HL-60 (cell line): Measurements from ENCODE around the gene MANF.

Source experiments
- DNase-seq, 2 experiments: peaks; one replicate each; pipeline ENCODE4 v3.0.0-alpha.2; 2010 to 2020; ENCODE audit warnings: low read depth in 1 of 2, low spot score in 1 of 2
- H3K27ac ChIP-seq: fragments of 250-450 bp; sonication (Bioruptor Pico); replicated peaks from 2 replicates; pipeline ENCODE4 v1.5.1; 2020; ENCODE audit warnings: mild to moderate bottlenecking, moderate library complexity
- H3K27me3 ChIP-seq: fragments of 250-450 bp; sonication (Bioruptor Pico); 2 replicates; pipeline ENCODE4 v1.5.1; 2021; ENCODE audit warnings: mild to moderate bottlenecking, moderate library complexity; ENCODE audit not compliant: insufficient read depth, poor library complexity, severe bottlenecking
- H3K4me3 ChIP-seq: replicated peaks from 2 replicates; pipeline ENCODE4 v1.5.1; 2011; ENCODE audit warnings: mild to moderate bottlenecking, control low read depth, low read length; ENCODE audit not compliant: insufficient read depth
- GABPA ChIP-seq: IDR thresholded peaks from 2 replicates; pipeline ENCODE4 v1.6.1; 2012; ENCODE audit warnings: low read depth
- POLR2AphosphoS5 ChIP-seq: IDR thresholded peaks from 2 replicates; pipeline ENCODE4 v1.6.1; 2012; ENCODE audit warnings: low read depth
- SPI1 ChIP-seq: IDR thresholded peaks from 2 replicates; pipeline ENCODE4 v1.6.1; 2012; ENCODE audit warnings: low read depth, mild to moderate bottlenecking, borderline replicate concordance
- TF ChIP-seq, protein P1 (sequence below): IDR thresholded peaks from 2 replicates; pipeline ENCODE4 v1.6.1; 2012; ENCODE audit warnings: low read depth; ENCODE audit not compliant: insufficient replicate concordance
- TF ChIP-seq, protein P2 (sequence below): IDR thresholded peaks from one replicate; pipeline ENCODE4 v1.5.1; 2011; ENCODE audit warnings: low read length, control low read depth, inconsistent platforms; ENCODE audit not compliant: insufficient read depth

MANF gene

DNA sequence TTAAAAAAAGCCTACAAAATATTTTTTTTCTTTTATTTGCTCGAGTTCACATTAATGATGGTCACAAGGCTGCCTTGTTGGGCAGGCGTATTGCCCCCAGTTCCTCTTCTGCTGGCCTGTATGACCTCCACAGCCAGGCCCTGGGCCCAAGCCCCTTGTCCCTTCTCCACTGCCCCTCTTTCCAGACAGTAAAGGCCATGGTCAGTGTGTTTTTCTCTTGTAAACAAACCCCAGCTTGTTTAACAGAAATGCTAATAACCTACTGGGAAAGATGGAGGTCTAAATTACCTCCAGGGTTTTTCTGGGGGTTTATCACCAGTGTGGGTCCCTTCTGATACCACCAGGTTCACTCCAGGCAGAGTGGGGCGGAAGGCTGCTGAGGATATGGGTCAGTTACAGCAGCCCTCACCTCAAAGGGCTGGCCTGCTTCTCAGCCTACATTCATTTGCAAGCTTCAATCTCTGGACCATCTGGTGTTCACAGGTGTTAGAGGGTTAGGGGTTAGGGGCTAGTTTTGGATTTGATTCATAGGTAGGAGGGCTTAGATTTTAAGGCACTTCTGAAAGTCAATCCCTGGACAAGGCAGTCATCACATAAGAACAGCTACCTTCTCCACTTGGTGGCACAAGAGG, 2.0 kb upstream of the MANF start:
- TF ChIP-seq, protein P1, sequence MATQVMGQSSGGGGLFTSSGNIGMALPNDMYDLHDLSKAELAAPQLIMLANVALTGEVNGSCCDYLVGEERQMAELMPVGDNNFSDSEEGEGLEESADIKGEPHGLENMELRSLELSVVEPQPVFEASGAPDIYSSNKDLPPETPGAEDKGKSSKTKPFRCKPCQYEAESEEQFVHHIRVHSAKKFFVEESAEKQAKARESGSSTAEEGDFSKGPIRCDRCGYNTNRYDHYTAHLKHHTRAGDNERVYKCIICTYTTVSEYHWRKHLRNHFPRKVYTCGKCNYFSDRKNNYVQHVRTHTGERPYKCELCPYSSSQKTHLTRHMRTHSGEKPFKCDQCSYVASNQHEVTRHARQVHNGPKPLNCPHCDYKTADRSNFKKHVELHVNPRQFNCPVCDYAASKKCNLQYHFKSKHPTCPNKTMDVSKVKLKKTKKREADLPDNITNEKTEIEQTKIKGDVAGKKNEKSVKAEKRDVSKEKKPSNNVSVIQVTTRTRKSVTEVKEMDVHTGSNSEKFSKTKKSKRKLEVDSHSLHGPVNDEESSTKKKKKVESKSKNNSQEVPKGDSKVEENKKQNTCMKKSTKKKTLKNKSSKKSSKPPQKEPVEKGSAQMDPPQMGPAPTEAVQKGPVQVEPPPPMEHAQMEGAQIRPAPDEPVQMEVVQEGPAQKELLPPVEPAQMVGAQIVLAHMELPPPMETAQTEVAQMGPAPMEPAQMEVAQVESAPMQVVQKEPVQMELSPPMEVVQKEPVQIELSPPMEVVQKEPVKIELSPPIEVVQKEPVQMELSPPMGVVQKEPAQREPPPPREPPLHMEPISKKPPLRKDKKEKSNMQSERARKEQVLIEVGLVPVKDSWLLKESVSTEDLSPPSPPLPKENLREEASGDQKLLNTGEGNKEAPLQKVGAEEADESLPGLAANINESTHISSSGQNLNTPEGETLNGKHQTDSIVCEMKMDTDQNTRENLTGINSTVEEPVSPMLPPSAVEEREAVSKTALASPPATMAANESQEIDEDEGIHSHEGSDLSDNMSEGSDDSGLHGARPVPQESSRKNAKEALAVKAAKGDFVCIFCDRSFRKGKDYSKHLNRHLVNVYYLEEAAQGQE: no peak
- TF ChIP-seq POLR2AphosphoS5: no peak
- TF ChIP-seq SPI1: no peak
- TF ChIP-seq GABPA: no peak
- TF ChIP-seq, protein P2, sequence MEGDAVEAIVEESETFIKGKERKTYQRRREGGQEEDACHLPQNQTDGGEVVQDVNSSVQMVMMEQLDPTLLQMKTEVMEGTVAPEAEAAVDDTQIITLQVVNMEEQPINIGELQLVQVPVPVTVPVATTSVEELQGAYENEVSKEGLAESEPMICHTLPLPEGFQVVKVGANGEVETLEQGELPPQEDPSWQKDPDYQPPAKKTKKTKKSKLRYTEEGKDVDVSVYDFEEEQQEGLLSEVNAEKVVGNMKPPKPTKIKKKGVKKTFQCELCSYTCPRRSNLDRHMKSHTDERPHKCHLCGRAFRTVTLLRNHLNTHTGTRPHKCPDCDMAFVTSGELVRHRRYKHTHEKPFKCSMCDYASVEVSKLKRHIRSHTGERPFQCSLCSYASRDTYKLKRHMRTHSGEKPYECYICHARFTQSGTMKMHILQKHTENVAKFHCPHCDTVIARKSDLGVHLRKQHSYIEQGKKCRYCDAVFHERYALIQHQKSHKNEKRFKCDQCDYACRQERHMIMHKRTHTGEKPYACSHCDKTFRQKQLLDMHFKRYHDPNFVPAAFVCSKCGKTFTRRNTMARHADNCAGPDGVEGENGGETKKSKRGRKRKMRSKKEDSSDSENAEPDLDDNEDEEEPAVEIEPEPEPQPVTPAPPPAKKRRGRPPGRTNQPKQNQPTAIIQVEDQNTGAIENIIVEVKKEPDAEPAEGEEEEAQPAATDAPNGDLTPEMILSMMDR: no peak
- no peak for DNase-seq
- no peak overlapping the region for H3K4me3 ChIP-seq
- no peak overlapping the region for H3K27ac ChIP-seq
- no peaks in the 10 kb centered on the region for H3K27me3 ChIP-seq

DNA sequence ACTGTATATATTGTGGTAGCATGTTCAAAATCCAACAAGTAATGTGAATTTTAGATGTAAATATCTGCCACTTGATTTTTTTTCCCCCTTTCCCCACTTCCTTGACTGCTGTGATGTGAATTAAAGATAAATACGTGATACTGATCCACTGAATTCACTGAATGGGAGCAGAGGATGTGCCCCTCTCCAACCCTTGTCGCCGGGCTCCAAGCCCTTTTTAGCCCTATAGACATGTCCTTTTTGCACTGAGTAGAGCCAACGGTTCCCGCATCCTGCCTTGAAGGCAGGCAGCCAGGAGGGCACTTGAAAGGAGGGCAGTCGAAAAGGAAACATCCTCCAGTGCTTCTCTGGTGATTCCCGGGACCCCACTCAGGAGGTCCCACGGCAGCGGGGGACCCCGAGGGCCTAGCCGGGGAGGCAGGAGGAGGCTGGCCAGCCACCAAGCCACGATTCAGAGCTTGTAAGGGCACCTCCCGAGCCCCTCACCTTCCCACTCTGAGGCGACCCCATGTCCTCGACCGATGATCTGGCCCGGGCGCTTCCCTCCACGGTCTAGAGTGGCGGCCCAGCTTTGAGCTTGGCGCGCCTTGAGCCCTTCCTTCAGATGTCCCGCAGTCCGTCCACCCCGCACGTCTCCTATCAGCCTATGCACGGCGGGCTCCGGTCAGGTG, 901 bp upstream of the MANF start:
- TF ChIP-seq POLR2AphosphoS5: no peak
- TF ChIP-seq GABPA: no peak
- TF ChIP-seq, protein P2: no peak
- TF ChIP-seq, protein P1: no peak
- TF ChIP-seq SPI1: no peak
- DNase-seq: peak in 1 of 2 experiments; percentile 31

DNA sequence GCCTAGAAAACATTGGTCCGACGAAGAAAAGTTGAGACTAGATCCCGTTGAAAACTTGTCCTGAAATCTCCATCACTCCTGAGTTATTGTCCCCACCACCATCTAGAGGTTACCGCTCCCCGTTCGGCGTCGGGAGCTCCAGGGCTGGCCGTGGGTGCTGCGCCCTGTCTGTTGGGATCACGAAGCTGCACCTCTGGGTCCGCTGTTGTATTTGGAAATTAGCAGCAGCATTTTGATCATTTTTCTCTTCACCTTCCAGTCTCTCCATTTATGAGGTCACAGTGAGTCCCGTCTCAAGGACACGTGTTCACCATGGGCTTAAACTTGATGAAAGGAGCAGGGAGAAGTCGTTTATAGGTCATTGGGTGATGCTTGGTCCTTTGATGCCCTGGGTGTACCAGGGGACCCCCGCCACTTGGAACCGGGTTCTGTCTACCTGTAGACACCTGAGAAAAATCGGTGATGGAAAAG, 565 bp downstream of the MANF start:
- TF ChIP-seq SPI1 (no peak), GABPA (no peak)
- TF ChIP-seq, protein P2: no peak
- peak overlapping the region; percentile 45 for H3K27ac ChIP-seq
- no peaks in the 10 kb centered on the region for H3K27me3 ChIP-seq
- DNase-seq: no peak
- peak overlapping the region; percentile 63 for H3K4me3 ChIP-seq

More for the DNA sequence above, 901 bp upstream of the MANF start:
- H3K27ac ChIP-seq: peak overlapping the region; percentile 97
- peak overlapping the region; percentile 71 for H3K4me3 ChIP-seq
- H3K27me3 ChIP-seq: no peaks in the 10 kb centered on the region
